Neuronal stem cell (in vitro differentiated cells): ENCODE results near the gene RREB1.

Experiments
- DNase-seq: peaks from one replicate; pipeline ENCODE4 v3.0.0-alpha.2; 2013; ENCODE audit warnings: low spot score
- H2AFZ ChIP-seq: one replicate; pipeline ENCODE4 v1.6.1; 2013; ENCODE audit warnings: mild to moderate bottlenecking, low read length, inconsistent platforms
- H2AK5ac ChIP-seq: 2 replicates; pipeline ENCODE4 v1.6.1; 2013; ENCODE audit warnings: low read depth, mild to moderate bottlenecking, inconsistent platforms, low read length, moderate library complexity, mixed read lengths
- H2BK120ac ChIP-seq: 2 replicates; pipeline ENCODE4 v1.6.1; 2013; ENCODE audit warnings: low read depth, mild to moderate bottlenecking, inconsistent platforms, low read length, moderate library complexity, mixed read lengths
- H2BK12ac ChIP-seq: one replicate; pipeline ENCODE4 v1.6.1; 2013; ENCODE audit warnings: low read length, inconsistent platforms
- H2BK15ac ChIP-seq: 2 replicates; pipeline ENCODE4 v1.6.1; 2013; ENCODE audit warnings: mild to moderate bottlenecking, low read length, inconsistent platforms, mixed read lengths
- H2BK5ac ChIP-seq: one replicate; pipeline ENCODE4 v1.6.1; 2013; ENCODE audit warnings: inconsistent platforms, mild to moderate bottlenecking, low read length, moderate library complexity
- H3K14ac ChIP-seq: one replicate; pipeline ENCODE4 v1.6.1; 2013; ENCODE audit warnings: low read length, inconsistent platforms
- H3K18ac ChIP-seq: 2 replicates; pipeline ENCODE4 v1.6.1; 2013; ENCODE audit warnings: low read length, inconsistent platforms
- H3K23ac ChIP-seq: 2 replicates; pipeline ENCODE4 v1.6.1; 2013; ENCODE audit warnings: low read depth, mild to moderate bottlenecking, mixed read lengths, low read length, inconsistent platforms; ENCODE audit not compliant: poor library complexity
- H3K27ac ChIP-seq: replicated peaks from 3 replicates; pipeline ENCODE4 v1.5.1; 2013; ENCODE audit warnings: low read length, inconsistent platforms
- H3K27me3 ChIP-seq, 3 experiments: 2 replicates each; pipeline ENCODE4 v1.6.1; 2013; ENCODE audit warnings: low read length in 3 of 3, mild to moderate bottlenecking in 2 of 3, inconsistent platforms in 1 of 3, low read depth in 1 of 3, mixed read lengths in 1 of 3, moderate library complexity in 1 of 3; ENCODE audit not compliant: control insufficient read depth in 3 of 3, insufficient read depth in 3 of 3
- H3K36me3 ChIP-seq, 2 donors: replicated peaks in 1 of 2; 2 replicates each; pipeline ENCODE4 v1.6.1; 2013; ENCODE audit warnings: low read length in 2 of 2; ENCODE audit not compliant: control insufficient read depth in 2 of 2, insufficient read depth in 2 of 2
- H3K4ac ChIP-seq: 2 replicates; pipeline ENCODE4 v1.6.1; 2013; ENCODE audit warnings: inconsistent platforms, mild to moderate bottlenecking, low read length, moderate library complexity
- H3K4me1 ChIP-seq, 2 donors: 1 replicate in 1 of 2; 2 replicates in 1 of 2; pipeline ENCODE4 v1.6.1; 2013; ENCODE audit warnings: low read length in 2 of 2, low read depth in 1 of 2; ENCODE audit not compliant: control insufficient read depth in 2 of 2, insufficient read depth in 1 of 2
- H3K4me2 ChIP-seq: one replicate; pipeline ENCODE4 v1.6.1; 2013; ENCODE audit warnings: mild to moderate bottlenecking, low read length, inconsistent platforms; ENCODE audit not compliant: insufficient read depth, poor library complexity, severe bottlenecking
- H3K4me3 ChIP-seq, 2 donors: 2 replicates each; pipeline ENCODE4 v1.5.1; 2013; ENCODE audit warnings: low read length in 2 of 2, mild to moderate bottlenecking in 2 of 2, inconsistent platforms in 1 of 2, moderate library complexity in 1 of 2
- H3K79me1 ChIP-seq: one replicate; pipeline ENCODE4 v1.6.1; 2013; ENCODE audit warnings: low read depth, mild to moderate bottlenecking, inconsistent platforms, low read length, moderate library complexity
- H3K9ac ChIP-seq: one replicate; pipeline ENCODE4 v1.6.1; 2013; ENCODE audit warnings: mild to moderate bottlenecking, low read depth, low read length, inconsistent platforms; ENCODE audit not compliant: poor library complexity
- H3K9me3 ChIP-seq, 2 donors: replicated peaks in 1 of 2; 2 replicates each; pipeline versions ENCODE3 to v1.6.1; 2013; ENCODE audit warnings: low read length in 2 of 2, mild to moderate bottlenecking in 2 of 2, inconsistent platforms in 1 of 2, low read depth in 1 of 2, mixed read lengths in 1 of 2, moderate library complexity in 1 of 2; ENCODE audit not compliant: control insufficient read depth in 2 of 2, insufficient read depth in 1 of 2
- H4K8ac ChIP-seq: one replicate; pipeline ENCODE4 v1.6.1; 2013; ENCODE audit warnings: low read depth, mild to moderate bottlenecking, inconsistent platforms, low read length, moderate library complexity
- H4K91ac ChIP-seq: one replicate; pipeline ENCODE4 v1.6.1; 2013; ENCODE audit warnings: low read length, low read depth, mild to moderate bottlenecking, inconsistent platforms; ENCODE audit not compliant: poor library complexity
- WGBS, 2 donors: extraction: QIAGEN DNeasy Blood & Tissue Kit; methylation state at CpG; one replicate each; pipeline ENCODE4 v1.1.7; 2013; ENCODE audit warnings: missing lambda C conversion rate in 2 of 2, mixed read lengths in 1 of 2; ENCODE audit not compliant: insufficient read length in 2 of 2, insufficient replicate concordance in 1 of 2; ENCODE audit errors: extremely low coverage in 2 of 2; 5-methylcytosine and 5-hydroxymethylcytosine counted together

The RREB1 gene

DNA sequence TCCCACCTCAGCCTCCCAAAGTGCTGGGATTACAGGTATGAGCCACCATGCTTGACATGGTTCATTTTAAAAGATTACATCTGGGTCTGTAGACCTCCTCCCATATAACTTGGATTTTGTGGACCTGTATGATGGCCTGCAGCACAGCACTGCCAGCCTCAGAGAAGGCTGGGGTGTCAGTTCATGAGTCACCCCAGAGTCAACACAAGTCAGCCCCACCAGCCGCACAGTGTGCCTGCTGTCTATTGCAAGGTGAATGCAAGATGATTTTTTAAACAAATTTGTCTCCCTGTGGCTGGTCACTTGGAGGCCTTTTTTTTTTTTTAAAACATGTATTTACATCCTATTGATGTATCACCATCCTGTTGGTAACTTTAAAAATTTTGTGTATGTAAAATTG, 76.7 kb downstream of the RREB1 start:
- H3K18ac ChIP-seq = no peak overlapping the region
- no peaks in the 10 kb centered on the region for H3K9me3 ChIP-seq
- no peaks in the 10 kb centered on the region for H3K27me3 ChIP-seq
- H3K4me2 ChIP-seq = no peak overlapping the region
- H3K23ac ChIP-seq = no peak overlapping the region
- no peak for DNase-seq
- no peak overlapping the region for H4K8ac ChIP-seq
- no peak overlapping the region for H2AFZ ChIP-seq
- no CpG with 5 or more reads among the region's 1 CpG for WGBS, 2 donors
- H3K27ac ChIP-seq = no peak overlapping the region
- H2BK15ac ChIP-seq = no peak overlapping the region
- H4K91ac ChIP-seq = no peak overlapping the region
- H3K4ac ChIP-seq = no peak overlapping the region
- peaks cover 6 to 90% of the 10 kb centered on the region in 2 donors for H3K36me3 ChIP-seq
- H3K14ac ChIP-seq = no peak overlapping the region
- no peak overlapping the region for H2BK12ac ChIP-seq
- H2BK120ac ChIP-seq = no peak overlapping the region
- H3K4me1 ChIP-seq = no peaks in the 10 kb centered on the region
- H2AK5ac ChIP-seq = no peak overlapping the region
- no peak overlapping the region for H3K4me3 ChIP-seq
- no peak overlapping the region for H3K9ac ChIP-seq
- no peaks in the 10 kb centered on the region for H3K79me1 ChIP-seq
- no peak overlapping the region for H2BK5ac ChIP-seq

DNA sequence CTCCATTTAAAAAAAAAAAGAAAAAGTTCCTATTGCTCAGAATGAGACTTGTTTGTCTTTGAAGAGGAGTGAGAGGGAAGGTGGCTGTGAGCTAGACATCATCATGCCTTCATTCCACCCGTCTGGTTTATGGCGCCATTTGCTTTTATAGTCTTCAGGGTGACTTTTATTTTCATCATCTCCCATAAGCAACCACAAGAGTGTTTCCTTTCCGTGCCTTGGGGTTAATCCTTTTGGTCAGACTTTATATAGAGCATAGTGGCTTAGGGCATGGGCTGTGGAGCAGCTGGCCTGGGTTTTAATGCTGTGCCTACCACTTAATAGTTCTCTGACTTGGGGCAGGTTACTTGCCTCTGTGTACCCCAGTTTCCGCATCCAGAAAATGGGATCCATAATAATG, 77.8 kb downstream of the RREB1 start:
- Histone ChIP-seq H4K91ac (no peak overlapping the region), H3K18ac (no peak overlapping the region), H3K27me3 (no peaks in the 10 kb centered on the region), H3K79me1 (no peaks in the 10 kb centered on the region), H3K4ac (no peak overlapping the region), H3K9me3 (no peaks in the 10 kb centered on the region), H2BK5ac (no peak overlapping the region), H3K4me2 (no peak overlapping the region), H3K23ac (no peak overlapping the region), H2BK15ac (no peak overlapping the region), H3K27ac (no peak overlapping the region), H2BK12ac (no peak overlapping the region), H3K9ac (no peak overlapping the region), H2BK120ac (no peak overlapping the region), H3K14ac (no peak overlapping the region), H3K4me1 (no peaks in the 10 kb centered on the region), H3K36me3 (peaks cover 6 to 90% of the 10 kb centered on the region in 2 donors), H4K8ac (no peak overlapping the region), H3K4me3 (no peak overlapping the region), H2AK5ac (no peak overlapping the region), H2AFZ (no peak overlapping the region)
- DNase-seq = no peak
- WGBS, 2 donors = no CpG with 5 or more reads among the region's 4 CpGs

DNA sequence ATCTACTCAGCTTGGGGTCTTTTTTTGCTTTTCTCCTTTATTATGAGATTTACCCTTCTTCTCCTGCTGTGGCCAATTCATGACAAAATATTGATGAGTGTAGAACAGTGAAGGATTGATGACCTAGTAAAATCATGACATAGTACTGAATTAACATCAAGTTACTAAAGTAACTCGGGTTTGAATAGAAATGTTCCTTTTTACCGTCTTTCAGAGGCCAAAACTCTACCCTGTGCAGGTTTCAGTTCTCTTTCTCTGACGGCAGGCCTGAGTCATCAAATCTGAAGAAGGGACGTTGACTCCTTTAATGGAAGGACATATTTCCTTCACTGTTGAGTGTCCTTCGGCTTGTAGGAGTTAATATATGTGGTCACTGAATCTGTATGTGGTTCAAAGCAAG, 80.7 kb downstream of the RREB1 start:
- H2BK120ac ChIP-seq = no peak overlapping the region
- peaks cover 5 to 87% of the 10 kb centered on the region in 2 donors for H3K36me3 ChIP-seq

DNA sequence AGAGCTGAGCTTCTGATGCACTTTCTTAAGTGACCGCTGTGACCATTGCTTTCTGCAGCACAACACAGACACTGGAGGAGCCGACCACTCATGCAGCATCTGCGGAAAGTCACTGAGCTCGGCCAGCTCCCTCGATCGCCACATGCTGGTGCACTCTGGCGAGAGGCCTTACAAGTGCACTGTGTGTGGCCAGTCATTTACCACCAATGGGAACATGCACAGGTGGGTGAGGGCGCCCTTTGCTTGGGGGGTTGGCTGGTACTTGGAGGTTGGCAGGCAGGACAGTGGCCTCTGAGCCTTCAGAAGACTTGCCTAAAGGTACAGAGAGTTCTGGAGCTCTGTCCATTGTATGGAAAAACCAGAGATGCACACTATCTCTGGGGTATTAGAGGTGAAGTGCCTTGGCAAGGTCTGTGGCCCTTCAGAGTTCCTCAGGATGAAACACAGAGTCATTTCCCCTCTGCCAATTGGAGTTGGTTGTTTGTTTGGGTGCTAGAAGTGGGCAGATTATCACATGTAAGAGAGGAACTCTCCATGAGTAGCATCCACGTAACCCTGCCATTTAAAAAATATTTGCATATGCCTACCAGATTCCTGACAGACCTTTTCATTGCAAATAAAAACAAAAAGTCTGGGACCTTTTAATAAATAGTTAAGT, 81.5 kb downstream of the RREB1 start:
- Histone ChIP-seq H2BK12ac (no peak overlapping the region), H4K8ac (no peak overlapping the region), H3K4ac (no peak overlapping the region), H3K4me2 (no peak overlapping the region), H3K14ac (peak overlapping the region; percentile 76), H3K4me3 (no peak overlapping the region), H2BK15ac (no peak overlapping the region), H3K9me3 (no peaks in the 10 kb centered on the region), H2BK120ac (no peak overlapping the region), H2AFZ (no peak overlapping the region), H3K4me1 (no peaks in the 10 kb centered on the region), H3K9ac (peak overlapping the region; percentile 55), H3K18ac (peak overlapping the region; percentile 31), H3K23ac (peak overlapping the region; percentile 44), H2AK5ac (no peak overlapping the region), H3K36me3 (peaks cover 5 to 84% of the 10 kb centered on the region in 2 donors), H4K91ac (no peak overlapping the region), H2BK5ac (no peak overlapping the region), H3K79me1 (no peaks in the 10 kb centered on the region), H3K27ac (no peak overlapping the region), H3K27me3 (no peaks in the 10 kb centered on the region)
- DNase-seq = no peak
- WGBS, 2 donors = no CpG with 5 or more reads among the region's 9 CpGs

More for the DNA sequence above, 80.7 kb downstream of the RREB1 start:
- Histone ChIP-seq H2AFZ (no peak overlapping the region), H3K4ac (no peak overlapping the region), H3K27me3 (no peaks in the 10 kb centered on the region), H2BK15ac (no peak overlapping the region), H3K4me2 (no peak overlapping the region), H3K14ac (no peak overlapping the region), H3K9ac (no peak overlapping the region), H4K8ac (no peak overlapping the region), H2AK5ac (no peak overlapping the region), H3K23ac (no peak overlapping the region), H3K4me1 (no peaks in the 10 kb centered on the region), H3K4me3 (no peak overlapping the region), H3K79me1 (no peaks in the 10 kb centered on the region), H3K9me3 (no peaks in the 10 kb centered on the region), H3K27ac (no peak overlapping the region), H3K18ac (no peak overlapping the region), H2BK5ac (no peak overlapping the region), H2BK12ac (no peak overlapping the region), H4K91ac (no peak overlapping the region)
- WGBS, 2 donors = no CpG with 5 or more reads among the region's 5 CpGs
- DNase-seq = no peak
